Glutamatergic neuron (in vitro differentiated cells): ENCODE data around the gene ELP6. TPM values are rescaled to one million over a fixed set of nuclear protein-coding genes. Genes with fewer than 3 reads are reported as not detected.

Experiments
- DNase-seq: peaks from one replicate; pipeline ENCODE4 v3.0.0; 2022
- H3K27ac Mint-ChIP-seq: one replicate; pipeline ENCODE4 v1.8.0; 2020; ENCODE audit warnings: mild to moderate bottlenecking, mixed read lengths, inconsistent platforms; ENCODE audit not compliant: unreplicated experiment
- H3K27me3 Mint-ChIP-seq: one replicate; pipeline ENCODE4 v1.8.0; 2020; ENCODE audit warnings: mild to moderate bottlenecking, moderate library complexity, mixed read lengths, inconsistent platforms; ENCODE audit not compliant: unreplicated experiment
- H3K36me3 Mint-ChIP-seq: one replicate; pipeline ENCODE4 v1.8.0; 2020; ENCODE audit warnings: mild to moderate bottlenecking, mixed read lengths, inconsistent platforms; ENCODE audit not compliant: unreplicated experiment
- H3K4me1 Mint-ChIP-seq: one replicate; pipeline ENCODE4 v1.8.0; 2020; ENCODE audit warnings: mild to moderate bottlenecking, low read depth, mixed read lengths, inconsistent platforms; ENCODE audit not compliant: unreplicated experiment
- H3K4me3 Mint-ChIP-seq: one replicate; pipeline ENCODE4 v1.8.0; 2020; ENCODE audit warnings: mild to moderate bottlenecking, mixed read lengths, inconsistent platforms; ENCODE audit not compliant: unreplicated experiment
- H3K9me3 Mint-ChIP-seq: one replicate; pipeline ENCODE4 v1.8.0; 2020; ENCODE audit warnings: mild to moderate bottlenecking, moderate library complexity, mixed read lengths, inconsistent platforms; ENCODE audit not compliant: unreplicated experiment
- total RNA-seq: library from RNA; stranded (reverse); fragmentation: NEBNext Ultra II Directional; extraction: Animal tissue kit (Norgen Biotek cat#: 25700); gene quantifications from one replicate; pipeline ENCODE4 v1.2.1, GENCODE V29; 2021; ENCODE audit not compliant: unreplicated experiment
- TF ChIP-seq, protein P1 (sequence below): fragments of 200-600 bp; sonication (generic); IDR thresholded peaks from one replicate; pipeline ENCODE4 v1.5.0; 2021; ENCODE audit not compliant: partially characterized antibody, unreplicated experiment

ELP6 gene
- total RNA-seq, 1 donor from 2014 or later, result 40.0 TPM

- no peak overlapping the region for H3K27ac Mint-ChIP-seq
- no peak for DNase-seq
- peaks cover 7% of the 10 kb centered on the region for H3K36me3 Mint-ChIP-seq
- no peaks in the 10 kb centered on the region for H3K4me1 Mint-ChIP-seq
- H3K4me3 Mint-ChIP-seq, result no peak overlapping the region
- TF ChIP-seq, protein P1, sequence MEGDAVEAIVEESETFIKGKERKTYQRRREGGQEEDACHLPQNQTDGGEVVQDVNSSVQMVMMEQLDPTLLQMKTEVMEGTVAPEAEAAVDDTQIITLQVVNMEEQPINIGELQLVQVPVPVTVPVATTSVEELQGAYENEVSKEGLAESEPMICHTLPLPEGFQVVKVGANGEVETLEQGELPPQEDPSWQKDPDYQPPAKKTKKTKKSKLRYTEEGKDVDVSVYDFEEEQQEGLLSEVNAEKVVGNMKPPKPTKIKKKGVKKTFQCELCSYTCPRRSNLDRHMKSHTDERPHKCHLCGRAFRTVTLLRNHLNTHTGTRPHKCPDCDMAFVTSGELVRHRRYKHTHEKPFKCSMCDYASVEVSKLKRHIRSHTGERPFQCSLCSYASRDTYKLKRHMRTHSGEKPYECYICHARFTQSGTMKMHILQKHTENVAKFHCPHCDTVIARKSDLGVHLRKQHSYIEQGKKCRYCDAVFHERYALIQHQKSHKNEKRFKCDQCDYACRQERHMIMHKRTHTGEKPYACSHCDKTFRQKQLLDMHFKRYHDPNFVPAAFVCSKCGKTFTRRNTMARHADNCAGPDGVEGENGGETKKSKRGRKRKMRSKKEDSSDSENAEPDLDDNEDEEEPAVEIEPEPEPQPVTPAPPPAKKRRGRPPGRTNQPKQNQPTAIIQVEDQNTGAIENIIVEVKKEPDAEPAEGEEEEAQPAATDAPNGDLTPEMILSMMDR, result no peak
- H3K9me3 Mint-ChIP-seq, result no peaks in the 10 kb centered on the region
- no peaks in the 10 kb centered on the region for H3K27me3 Mint-ChIP-seq
Observed at GRCh38 chr3:47456984-47457383, 56.5 kb downstream of the ELP6 start.

- TF ChIP-seq, protein P1, result no peak
- no peak overlapping the region for H3K27ac Mint-ChIP-seq
- peaks cover 7% of the 10 kb centered on the region for H3K36me3 Mint-ChIP-seq
Observed at GRCh38 chr3:47455806-47456452, 57.6 kb downstream of the ELP6 start.

GRCh38 chr3:47452453-47453215 lies 60.9 kb downstream of the ELP6 start:
- Mint-ChIP-seq H3K36me3 (peaks cover 4% of the 10 kb centered on the region), H3K27me3 (no peaks in the 10 kb centered on the region), H3K9me3 (no peaks in the 10 kb centered on the region), H3K27ac (no peak overlapping the region), H3K4me1 (no peaks in the 10 kb centered on the region), H3K4me3 (no peak overlapping the region)
- TF ChIP-seq, protein P1, result no peak
- DNase-seq, result no peak

More at GRCh38 chr3:47455806-47456452, 57.6 kb downstream of the ELP6 start:
- Mint-ChIP-seq H3K9me3 (no peaks in the 10 kb centered on the region), H3K27me3 (no peaks in the 10 kb centered on the region), H3K4me1 (no peaks in the 10 kb centered on the region), H3K4me3 (no peak overlapping the region)
- DNase-seq, result no peak

Other genes starting within 250 kb of the ELP6 start
- 2.4 TPM for gene KIF9, start 230.9 kb downstream of the ELP6 start, total RNA-seq
- 47.4 TPM for gene KLHL18, start 230.8 kb downstream of the ELP6 start, total RNA-seq
- 71.0 TPM for gene PTPN23, start 132.7 kb downstream of the ELP6 start, total RNA-seq
- gene SCAP, start 37.8 kb downstream of the ELP6 start, total RNA-seq, result 82.7 TPM
- gene CSPG5, start 65.2 kb upstream of the ELP6 start, total RNA-seq, result 0.76 TPM